Neural progenitor cell (in vitro differentiated cells): Measurements from ENCODE around the gene ZNF618.

ENCODE experiments used
- EZH2 ChIP-seq: fragments of 200-600 bp; sonication (generic); IDR thresholded peaks from 2 replicates; pipeline ENCODE4 v1.6.1; 2017; ENCODE audit warnings: antibody characterized with exemption, mild to moderate bottlenecking, moderate library complexity
- EZH2phosphoT487 ChIP-seq: fragments of 200-600 bp; sonication (generic); IDR thresholded peaks from 2 replicates; pipeline ENCODE4 v1.6.1; 2017; ENCODE audit warnings: antibody characterized with exemption
- TF ChIP-seq, protein P1 (sequence below): fragments of 200-600 bp; sonication (generic); IDR thresholded peaks from 2 replicates; pipeline ENCODE4 v1.5.1; 2017; ENCODE audit warnings: antibody characterized with exemption, mild to moderate bottlenecking

DNA sequence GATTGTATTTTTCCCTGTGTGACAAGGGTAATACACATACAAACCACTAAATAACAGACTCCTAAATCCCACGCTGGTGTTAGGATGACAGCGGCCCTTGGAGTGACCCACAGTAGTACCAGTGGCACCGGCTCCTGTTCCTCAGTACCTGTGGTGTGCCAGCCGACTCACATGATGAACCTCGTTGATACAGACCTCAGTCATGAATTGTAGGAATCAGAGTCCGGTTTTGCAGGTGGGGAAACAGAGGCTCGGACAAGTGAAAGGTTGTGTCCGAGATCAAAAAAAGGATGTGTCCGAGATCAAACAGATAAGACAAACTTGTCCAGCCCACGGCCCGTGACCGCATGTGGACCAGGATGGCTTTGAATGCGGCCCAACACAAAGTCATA, 124.0 kb downstream of the ZNF618 start:
- TF ChIP-seq, protein P1, sequence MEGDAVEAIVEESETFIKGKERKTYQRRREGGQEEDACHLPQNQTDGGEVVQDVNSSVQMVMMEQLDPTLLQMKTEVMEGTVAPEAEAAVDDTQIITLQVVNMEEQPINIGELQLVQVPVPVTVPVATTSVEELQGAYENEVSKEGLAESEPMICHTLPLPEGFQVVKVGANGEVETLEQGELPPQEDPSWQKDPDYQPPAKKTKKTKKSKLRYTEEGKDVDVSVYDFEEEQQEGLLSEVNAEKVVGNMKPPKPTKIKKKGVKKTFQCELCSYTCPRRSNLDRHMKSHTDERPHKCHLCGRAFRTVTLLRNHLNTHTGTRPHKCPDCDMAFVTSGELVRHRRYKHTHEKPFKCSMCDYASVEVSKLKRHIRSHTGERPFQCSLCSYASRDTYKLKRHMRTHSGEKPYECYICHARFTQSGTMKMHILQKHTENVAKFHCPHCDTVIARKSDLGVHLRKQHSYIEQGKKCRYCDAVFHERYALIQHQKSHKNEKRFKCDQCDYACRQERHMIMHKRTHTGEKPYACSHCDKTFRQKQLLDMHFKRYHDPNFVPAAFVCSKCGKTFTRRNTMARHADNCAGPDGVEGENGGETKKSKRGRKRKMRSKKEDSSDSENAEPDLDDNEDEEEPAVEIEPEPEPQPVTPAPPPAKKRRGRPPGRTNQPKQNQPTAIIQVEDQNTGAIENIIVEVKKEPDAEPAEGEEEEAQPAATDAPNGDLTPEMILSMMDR, result no peak
- TF ChIP-seq EZH2phosphoT487, result no peak
- TF ChIP-seq EZH2, result no peak
